ENCODE data around the gene PRKCE.

PRKCE gene

GRCh38 chr2:46226620-46227019 lies 575.1 kb downstream of the PRKCE start:
- Histone ChIP-seq H2BK15ac (replicated peaks; ENCODE audit: low read depth) (no peak overlapping the region), H3K9ac (ENCODE audit: low read length) (no peak overlapping the region), H3K27ac (ENCODE audit: low read depth, low read length) (no peak overlapping the region), H3K4me2 (ENCODE audit: low read length) (no peak overlapping the region), H4K8ac (ENCODE audit: low read depth, low read length) (no peak overlapping the region), H3K27me3 (ENCODE audit: insufficient read depth, low read length, poor library complexity) (no peaks in the 10 kb centered on the region), H3K79me1 (ENCODE audit: low read length) (no peaks in the 10 kb centered on the region), H4K5ac (ENCODE audit: low read length) (no peak overlapping the region), H3K56ac (ENCODE audit: low read length) (no peak overlapping the region), H3K4me1 (ENCODE audit: control insufficient read depth, low read depth, low read length) (peaks cover 15% of the 10 kb centered on the region), H2BK120ac (ENCODE audit: low read depth, low read length) (no peak overlapping the region), H2AK5ac (ENCODE audit: low read length) (no peak overlapping the region), H2BK5ac (ENCODE audit: low read length) (no peak overlapping the region), H3K36me3 (ENCODE audit: control insufficient read depth, insufficient read depth, low read length) (no peaks in the 10 kb centered on the region), H3K4ac (ENCODE audit: low read depth, low read length) (no peak overlapping the region), H3K18ac (ENCODE audit: low read length) (no peak overlapping the region), H3K79me2 (ENCODE audit: control insufficient read depth, insufficient read depth, low read length) (no peaks in the 10 kb centered on the region), H3K4me3 (ENCODE audit: low read length) (no peak overlapping the region), H3K23ac (ENCODE audit: low read length) (no peak overlapping the region)
- no peak for DNase-seq
- no CpG with 5 or more reads among the region's 6 CpGs for WGBS (ENCODE audit: extremely low coverage, insufficient coverage, low lambda C conversion rate)

DNA sequence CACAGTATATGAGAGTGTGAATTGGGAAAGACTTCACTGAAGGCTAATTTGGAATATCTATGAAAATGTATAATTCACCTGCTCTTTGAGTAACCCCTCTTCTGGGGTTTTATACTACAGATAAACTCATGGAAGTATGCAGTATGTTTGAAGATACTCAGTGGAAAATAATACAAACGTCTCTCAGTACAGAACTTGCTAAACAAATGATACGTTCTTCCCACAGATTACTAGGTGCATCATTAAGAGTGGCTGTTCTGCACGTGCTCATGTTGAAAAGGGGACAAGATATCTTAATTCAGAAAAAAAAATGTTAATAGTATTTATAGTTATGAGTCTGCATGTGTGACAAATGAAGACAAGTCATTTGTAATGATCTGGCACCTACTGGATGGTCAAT lies 575.5 kb downstream of the PRKCE start:
- H2BK120ac ChIP-seq (ENCODE audit: low read depth, low read length), result no peak overlapping the region
- WGBS (ENCODE audit: extremely low coverage, insufficient coverage, low lambda C conversion rate), result no CpG with 5 or more reads among the region's 3 CpGs
- H3K4ac ChIP-seq (ENCODE audit: low read depth, low read length), result no peak overlapping the region
- no peaks in the 10 kb centered on the region for H3K79me2 ChIP-seq (ENCODE audit: control insufficient read depth, insufficient read depth, low read length)
- H3K27ac ChIP-seq (ENCODE audit: low read depth, low read length), result no peak overlapping the region
- H2AK5ac ChIP-seq (ENCODE audit: low read length), result no peak overlapping the region
- no peak overlapping the region for H3K4me3 ChIP-seq (ENCODE audit: low read length)
- H3K79me1 ChIP-seq (ENCODE audit: low read length), result no peaks in the 10 kb centered on the region
- no peak overlapping the region for H2BK5ac ChIP-seq (ENCODE audit: low read length)
- no peak overlapping the region for H2BK15ac ChIP-seq (replicated peaks; ENCODE audit: low read depth)
- no peak overlapping the region for H3K23ac ChIP-seq (ENCODE audit: low read length)
- no peak overlapping the region for H4K5ac ChIP-seq (ENCODE audit: low read length)
- no peak overlapping the region for H3K4me2 ChIP-seq (ENCODE audit: low read length)
- no peaks in the 10 kb centered on the region for H3K27me3 ChIP-seq (ENCODE audit: insufficient read depth, low read length, poor library complexity)
- H3K9ac ChIP-seq (ENCODE audit: low read length), result no peak overlapping the region
- no peaks in the 10 kb centered on the region for H3K36me3 ChIP-seq (ENCODE audit: control insufficient read depth, insufficient read depth, low read length)
- H3K18ac ChIP-seq (ENCODE audit: low read length), result no peak overlapping the region
- H3K56ac ChIP-seq (ENCODE audit: low read length), result no peak overlapping the region
- peaks cover 15% of the 10 kb centered on the region for H3K4me1 ChIP-seq (ENCODE audit: control insufficient read depth, low read depth, low read length)
- H4K8ac ChIP-seq (ENCODE audit: low read depth, low read length), result no peak overlapping the region
- no peak for DNase-seq

- Histone ChIP-seq H3K4me3 (ENCODE audit: low read length) (no peak overlapping the region), H3K4ac (ENCODE audit: low read depth, low read length) (no peak overlapping the region), H2AK5ac (ENCODE audit: low read length) (no peak overlapping the region), H3K79me1 (ENCODE audit: low read length) (no peaks in the 10 kb centered on the region), H3K23ac (ENCODE audit: low read length) (no peak overlapping the region), H4K8ac (ENCODE audit: low read depth, low read length) (no peak overlapping the region), H3K4me1 (ENCODE audit: control insufficient read depth, low read depth, low read length) (peaks cover 15% of the 10 kb centered on the region), H3K4me2 (ENCODE audit: low read length) (no peak overlapping the region), H3K27ac (ENCODE audit: low read depth, low read length) (no peak overlapping the region), H3K9ac (ENCODE audit: low read length) (no peak overlapping the region), H3K36me3 (ENCODE audit: control insufficient read depth, insufficient read depth, low read length) (no peaks in the 10 kb centered on the region), H4K5ac (ENCODE audit: low read length) (no peak overlapping the region), H2BK120ac (ENCODE audit: low read depth, low read length) (no peak overlapping the region), H3K56ac (ENCODE audit: low read length) (no peak overlapping the region), H3K18ac (ENCODE audit: low read length) (no peak overlapping the region), H2BK5ac (ENCODE audit: low read length) (no peak overlapping the region), H2BK15ac (replicated peaks; ENCODE audit: low read depth) (no peak overlapping the region), H3K79me2 (ENCODE audit: control insufficient read depth, insufficient read depth, low read length) (no peaks in the 10 kb centered on the region), H3K27me3 (ENCODE audit: insufficient read depth, low read length, poor library complexity) (no peaks in the 10 kb centered on the region)
- WGBS (ENCODE audit: extremely low coverage, insufficient coverage, low lambda C conversion rate), result no CpG with 5 or more reads among the region's 7 CpGs
- DNase-seq, result no peak
These were observed 576.3 kb downstream of the PRKCE start for GRCh38 chr2:46227674-46228289.

- WGBS (ENCODE audit: extremely low coverage, insufficient coverage, low lambda C conversion rate), result no CpG with 5 or more reads among the region's 11 CpGs
- H3K27me3 ChIP-seq (ENCODE audit: insufficient read depth, low read length, poor library complexity), result no peaks in the 10 kb centered on the region
- no peak overlapping the region for H3K4me2 ChIP-seq (ENCODE audit: low read length)
- H2BK5ac ChIP-seq (ENCODE audit: low read length), result peak overlapping the region; percentile 42
- H3K9ac ChIP-seq (ENCODE audit: low read length), result no peak overlapping the region
- no peak overlapping the region for H3K4me3 ChIP-seq (ENCODE audit: low read length)
- H2BK120ac ChIP-seq (ENCODE audit: low read depth, low read length), result no peak overlapping the region
- H2AK5ac ChIP-seq (ENCODE audit: low read length), result no peak overlapping the region
- H4K8ac ChIP-seq (ENCODE audit: low read depth, low read length), result no peak overlapping the region
- H3K4me1 ChIP-seq (ENCODE audit: control insufficient read depth, low read depth, low read length), result peaks cover 15% of the 10 kb centered on the region
- no peak overlapping the region for H3K23ac ChIP-seq (ENCODE audit: low read length)
- no peak overlapping the region for H4K5ac ChIP-seq (ENCODE audit: low read length)
- H3K18ac ChIP-seq (ENCODE audit: low read length), result peak overlapping the region; percentile 9
- no peaks in the 10 kb centered on the region for H3K36me3 ChIP-seq (ENCODE audit: control insufficient read depth, insufficient read depth, low read length)
- H3K4ac ChIP-seq (ENCODE audit: low read depth, low read length), result no peak overlapping the region
- peak; percentile 90 for DNase-seq
- H3K27ac ChIP-seq (ENCODE audit: low read depth, low read length), result peak overlapping the region; percentile 62
- H3K56ac ChIP-seq (ENCODE audit: low read length), result peak overlapping the region; percentile 50
- H3K79me1 ChIP-seq (ENCODE audit: low read length), result no peaks in the 10 kb centered on the region
- H3K79me2 ChIP-seq (ENCODE audit: control insufficient read depth, insufficient read depth, low read length), result no peaks in the 10 kb centered on the region
- H2BK15ac ChIP-seq (replicated peaks; ENCODE audit: low read depth), result no peak overlapping the region
These were observed 577.9 kb downstream of the PRKCE start for GRCh38 chr2:46229134-46230063.

- Histone ChIP-seq H4K8ac (ENCODE audit: low read depth, low read length) (no peak overlapping the region), H3K27me3 (ENCODE audit: insufficient read depth, low read length, poor library complexity) (no peaks in the 10 kb centered on the region), H3K36me3 (ENCODE audit: control insufficient read depth, insufficient read depth, low read length) (no peaks in the 10 kb centered on the region), H2BK5ac (ENCODE audit: low read length) (no peak overlapping the region), H2AK5ac (ENCODE audit: low read length) (no peak overlapping the region), H3K79me2 (ENCODE audit: control insufficient read depth, insufficient read depth, low read length) (no peaks in the 10 kb centered on the region), H3K56ac (ENCODE audit: low read length) (peak overlapping the region; percentile 77), H4K5ac (ENCODE audit: low read length) (no peak overlapping the region), H3K23ac (ENCODE audit: low read length) (no peak overlapping the region), H3K27ac (ENCODE audit: low read depth, low read length) (peak overlapping the region; percentile 62), H3K79me1 (ENCODE audit: low read length) (no peaks in the 10 kb centered on the region), H3K9ac (ENCODE audit: low read length) (no peak overlapping the region), H2BK15ac (replicated peaks; ENCODE audit: low read depth) (no peak overlapping the region), H3K4me1 (ENCODE audit: control insufficient read depth, low read depth, low read length) (peaks cover 15% of the 10 kb centered on the region), H3K4me3 (ENCODE audit: low read length) (no peak overlapping the region), H3K18ac (ENCODE audit: low read length) (peak overlapping the region; percentile 46), H3K4ac (ENCODE audit: low read depth, low read length) (no peak overlapping the region), H2BK120ac (ENCODE audit: low read depth, low read length) (no peak overlapping the region), H3K4me2 (ENCODE audit: low read length) (no peak overlapping the region)
- DNase-seq, result peak; percentile 43
- WGBS (ENCODE audit: extremely low coverage, insufficient coverage, low lambda C conversion rate), result no CpG with 5 or more reads among the region's 6 CpGs
These were observed 578.7 kb downstream of the PRKCE start for GRCh38 chr2:46230115-46230571.
